ENCODE results near the gene UGT2B10.
A peak's percentile ranks its signal among the peaks of the same experiment; 100 is the strongest.

The UGT2B10 gene

DNA sequence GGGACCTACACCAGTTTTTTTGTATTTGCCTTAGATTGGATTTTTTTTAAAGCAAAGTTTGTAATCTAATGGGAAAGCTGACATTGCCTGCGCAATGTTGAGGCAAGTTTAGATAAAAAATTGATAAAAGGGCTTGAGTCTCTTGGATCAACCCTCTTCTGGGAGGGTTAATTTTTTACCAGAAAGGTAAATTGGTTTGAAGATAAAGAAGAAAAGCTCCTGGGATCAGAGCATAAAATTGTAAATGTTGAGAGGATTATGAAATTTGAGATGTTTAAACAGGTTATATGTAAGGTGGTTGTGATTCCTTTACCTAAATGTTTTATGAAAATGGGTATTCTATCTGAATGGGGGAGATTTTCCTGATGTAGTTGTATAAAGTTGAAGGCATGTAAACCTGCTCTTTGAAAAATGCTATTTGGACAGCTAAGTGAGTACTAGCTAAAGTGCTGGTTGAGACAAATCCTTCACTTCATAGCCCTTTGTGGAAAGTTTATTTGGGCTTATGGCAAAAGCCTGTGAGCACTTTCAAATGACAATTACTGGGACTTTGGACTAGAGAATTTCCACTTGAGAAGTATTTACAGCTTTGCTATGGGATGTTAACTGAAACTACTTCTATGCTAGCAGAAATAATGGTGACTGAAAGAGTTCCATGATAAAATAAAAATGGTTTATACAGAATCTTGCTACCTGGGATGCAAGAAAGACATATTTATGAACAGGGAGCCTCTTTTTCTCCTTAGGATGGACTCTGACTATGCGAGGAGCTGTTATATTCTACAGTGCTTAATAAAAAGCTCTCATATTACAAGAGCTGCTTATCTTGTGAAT is 56.2 kb downstream of the UGT2B10 start:
- peak; percentile 24 for DNase-seq

DNA sequence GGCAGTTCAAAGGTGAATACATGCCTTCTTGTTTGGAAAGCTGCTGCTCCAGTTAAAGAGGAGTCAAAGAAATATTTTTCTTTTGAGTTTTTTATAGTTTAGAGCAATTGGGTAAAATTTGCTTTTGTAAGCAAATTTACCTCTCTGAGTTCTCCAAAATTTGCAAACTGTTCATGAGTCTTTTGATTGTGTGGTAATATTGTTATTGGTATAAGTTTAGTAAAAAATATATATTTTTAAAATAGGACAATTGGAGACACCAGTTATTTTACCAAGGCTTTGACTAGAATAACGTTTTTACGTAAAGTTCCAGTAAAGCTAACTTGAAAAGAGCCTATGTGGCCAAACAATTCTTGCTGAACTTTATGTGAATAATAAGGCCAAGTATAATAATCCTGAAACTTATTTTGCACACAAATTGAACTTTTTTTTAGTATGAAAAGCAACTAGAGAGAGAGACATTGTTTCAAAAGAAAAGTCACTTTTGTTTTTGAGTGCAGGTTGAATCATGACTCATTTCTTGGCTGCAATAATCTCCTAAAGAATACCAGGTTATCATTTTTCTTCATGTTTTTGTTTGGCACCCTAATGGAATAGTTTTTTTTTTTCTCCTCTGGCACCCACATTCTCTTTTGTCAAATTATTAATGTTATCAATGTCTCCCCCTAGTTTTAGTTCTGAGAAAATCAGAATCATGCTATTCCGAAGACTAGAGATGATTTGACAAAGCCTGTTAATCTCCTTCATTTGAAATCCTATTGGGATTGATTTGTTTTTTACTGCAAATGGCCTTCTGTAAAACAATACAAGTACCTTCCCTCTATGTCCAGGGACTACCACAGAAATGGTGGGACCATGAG is 57.1 kb downstream of the UGT2B10 start:
- no peak for DNase-seq

DNA sequence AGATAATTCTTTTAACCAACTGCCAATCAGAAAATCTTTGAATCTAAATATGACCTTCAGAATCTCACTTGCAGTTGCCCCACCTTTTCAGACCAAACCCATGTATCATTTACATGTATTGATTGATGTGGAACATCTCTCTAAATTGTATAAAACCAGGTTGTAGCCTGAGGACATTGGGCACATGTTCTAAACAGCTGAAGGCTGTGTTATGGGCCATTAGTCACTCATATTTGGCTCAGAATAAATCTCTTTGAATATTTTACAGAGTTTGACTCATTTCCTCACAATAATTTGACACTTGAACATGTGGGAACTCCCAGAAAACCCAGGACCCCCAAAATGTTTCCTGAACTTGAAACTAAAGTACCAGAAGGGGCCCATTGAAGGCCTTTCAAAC is 58.7 kb downstream of the UGT2B10 start:
- DNase-seq, result no peak

- DNase-seq, result no peak
These were observed 61.8 kb downstream of the UGT2B10 start for GRCh38 chr4:68877555-68877954.

- DNase-seq, result no peak
These were observed 62.3 kb downstream of the UGT2B10 start for GRCh38 chr4:68878048-68878447.

Measured in OCI-M1 (cell line).